Esophagus (tissue), 2 donors: ENCODE results near the gene RYR2. TPM values are rescaled to one million over a fixed set of nuclear protein-coding genes. Genes with fewer than 3 reads are reported as not detected.

ENCODE experiments used
- H3K27ac ChIP-seq, 2 donors: one replicate each; pipeline ENCODE4 v1.5.1; 2013; ENCODE audit warnings: low read depth in 2 of 2, mild to moderate bottlenecking in 2 of 2, inconsistent platforms in 1 of 2, low read length in 1 of 2, moderate library complexity in 1 of 2
- H3K27me3 ChIP-seq, 2 donors: one replicate each; pipeline ENCODE4 v1.6.1; 2013; ENCODE audit warnings: low read length in 2 of 2, control low read depth in 1 of 2, mild to moderate bottlenecking in 1 of 2; ENCODE audit not compliant: insufficient read depth in 2 of 2, control insufficient read depth in 1 of 2
- H3K36me3 ChIP-seq, 2 donors: one replicate each; pipeline ENCODE4 v1.6.1; 2013; ENCODE audit warnings: low read length in 1 of 2; ENCODE audit not compliant: control insufficient read depth in 2 of 2, insufficient read depth in 2 of 2
- H3K4me1 ChIP-seq, 2 donors: one replicate each; pipeline ENCODE4 v1.6.1; 2013; ENCODE audit warnings: low read length in 1 of 2; ENCODE audit not compliant: control insufficient read depth in 2 of 2, insufficient read depth in 2 of 2
- H3K4me3 ChIP-seq, 2 donors: one replicate each; pipeline ENCODE4 v1.5.1; 2013; ENCODE audit warnings: low read length in 2 of 2, mild to moderate bottlenecking in 2 of 2, low read depth in 1 of 2, moderate library complexity in 1 of 2
- H3K9me3 ChIP-seq, 2 donors: one replicate each; pipeline ENCODE4 v1.6.1; 2013; ENCODE audit warnings: mild to moderate bottlenecking in 2 of 2, low read depth in 1 of 2, low read length in 1 of 2, moderate library complexity in 1 of 2; ENCODE audit not compliant: control insufficient read depth in 2 of 2, insufficient read depth in 1 of 2
- WGBS, 2 donors: extraction: QIAGEN DNeasy Blood & Tissue Kit; methylation state at CpG; one replicate each; pipeline ENCODE4 v1.1.7; 2013; 5-methylcytosine and 5-hydroxymethylcytosine counted together
- polyA plus RNA-seq, 2 donors: library from polyadenylated mRNA; stranded (reverse); fragments of 200-250 nt; gene quantifications; one replicate each; pipeline ENCODE4 v1.2.3, GENCODE V29; 2013
- donor health status: healthy with polysubstance abuse.
- donor health status: Bipolar disorder and iron deficiency.

Gene RYR2
- polyA plus RNA-seq, 2 donors = 0.35 to 1.2 TPM

DNA sequence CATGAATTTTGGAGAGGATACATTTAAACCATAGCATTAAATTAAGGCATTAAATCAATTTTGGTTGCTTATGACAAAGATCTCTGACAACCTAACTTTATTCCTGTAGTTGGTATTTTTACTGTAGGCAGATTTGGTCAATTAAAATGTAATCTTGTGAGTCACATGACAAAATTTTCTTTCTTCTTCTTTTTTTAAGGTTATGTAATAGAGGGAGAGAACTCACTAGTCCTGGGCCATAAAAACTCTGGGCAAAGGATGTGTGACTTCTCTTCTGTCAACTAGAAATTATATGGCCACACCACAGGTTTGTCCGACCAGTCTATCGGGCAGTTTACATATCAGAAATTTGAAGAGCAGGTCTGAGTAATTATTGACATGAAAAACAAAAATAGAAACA lies 181.4 kb downstream of the RYR2 start:
- 94 to 95% methylated on average over 2 of the region's 2 CpGs for WGBS, 2 donors
- Histone ChIP-seq H3K36me3 (no peaks in the 10 kb centered on the region), H3K27me3 (no peaks in the 10 kb centered on the region), H3K4me3 (no peak overlapping the region), H3K4me1 (no peaks in the 10 kb centered on the region), H3K9me3 (no peaks in the 10 kb centered on the region), H3K27ac (no peak overlapping the region)

DNA sequence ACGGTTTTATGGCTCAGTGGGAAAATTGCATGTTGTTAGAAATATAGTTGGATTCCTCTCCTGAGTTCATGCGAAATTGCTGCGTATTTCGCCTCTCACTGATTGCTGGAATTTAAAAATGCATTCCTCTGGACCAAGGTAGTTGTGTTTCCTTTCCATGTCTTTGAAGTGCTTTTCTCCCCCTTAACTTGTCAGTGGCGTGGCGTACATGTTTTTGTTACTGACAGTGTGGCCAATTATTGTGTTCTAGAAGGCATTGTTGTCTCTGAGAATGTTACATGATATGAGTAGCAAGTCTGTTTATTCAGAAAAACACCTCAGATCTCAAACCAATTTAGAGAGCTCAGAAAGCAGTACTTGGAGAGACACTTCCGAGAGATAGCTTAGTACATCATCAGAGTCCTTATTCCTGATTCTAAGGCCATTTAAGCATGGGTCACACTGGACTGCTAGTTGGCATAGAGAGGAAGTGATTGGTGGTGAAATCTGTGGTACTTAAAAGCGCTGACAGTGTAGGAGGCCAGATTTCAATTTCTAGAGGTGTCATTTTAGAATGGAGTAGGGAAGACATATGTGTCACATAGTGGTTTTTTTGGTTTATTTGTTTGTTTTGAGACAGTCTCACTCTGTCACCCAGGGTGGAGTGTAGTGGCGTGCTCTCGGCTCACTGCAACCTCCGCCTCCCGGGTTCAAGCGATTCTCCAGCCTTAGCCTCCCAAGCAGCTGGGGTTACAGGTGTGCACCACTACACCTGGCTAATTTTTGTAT lies 184.4 kb downstream of the RYR2 start:
- Histone ChIP-seq H3K27me3 (no peaks in the 10 kb centered on the region), H3K4me3 (no peak overlapping the region), H3K4me1 (no peaks in the 10 kb centered on the region), H3K36me3 (no peaks in the 10 kb centered on the region), H3K9me3 (no peaks in the 10 kb centered on the region), H3K27ac (no peak overlapping the region)
- 82% methylated on average over 13 of the region's 13 CpGs for WGBS, 2 donors

DNA sequence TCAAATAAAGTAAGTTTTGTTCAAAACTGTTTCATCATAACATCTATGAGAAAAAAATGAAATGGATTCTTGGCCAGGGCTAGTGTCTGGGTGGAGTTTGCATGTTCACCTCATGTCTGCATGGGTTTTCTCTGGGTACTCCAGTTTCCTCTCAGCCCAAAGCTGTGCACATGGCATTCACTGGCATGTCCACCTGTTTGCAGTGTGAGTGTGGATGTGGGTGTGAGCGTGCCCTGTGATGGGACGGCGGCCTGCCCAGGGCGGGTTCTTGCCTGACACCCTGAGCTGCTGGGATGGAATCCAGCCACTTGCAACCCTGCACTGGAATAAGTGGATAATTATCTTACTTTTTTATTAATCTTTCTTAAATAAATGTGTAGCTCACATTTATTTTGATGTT lies 185.5 kb downstream of the RYR2 start:
- Histone ChIP-seq H3K27me3 (no peaks in the 10 kb centered on the region), H3K36me3 (no peaks in the 10 kb centered on the region), H3K27ac (no peak overlapping the region), H3K4me3 (no peak overlapping the region), H3K4me1 (no peaks in the 10 kb centered on the region), H3K9me3 (no peaks in the 10 kb centered on the region)
- WGBS, 2 donors = 82 to 88% methylated on average over 4 of the region's 4 CpGs

DNA sequence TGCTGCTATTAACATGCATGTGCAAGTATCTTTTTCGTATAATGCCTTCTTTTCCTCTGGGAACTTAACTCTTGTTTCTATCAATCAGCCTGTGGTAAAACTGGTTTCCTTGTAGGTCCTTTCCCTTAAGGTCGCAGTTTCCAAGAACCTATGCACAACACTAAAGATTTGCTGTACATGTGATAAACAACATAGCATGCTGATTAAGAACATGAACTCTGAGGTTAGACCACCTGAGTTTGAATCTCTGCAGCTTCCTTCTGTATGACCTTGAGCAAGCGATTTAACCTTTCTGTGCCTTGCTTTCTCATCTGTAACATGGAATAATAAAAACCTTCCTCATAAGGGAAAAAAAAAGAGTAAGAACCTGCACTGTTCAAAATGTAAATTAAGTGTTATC lies 186.4 kb downstream of the RYR2 start:
- no peaks in the 10 kb centered on the region for H3K4me1 ChIP-seq
- no peak overlapping the region for H3K27ac ChIP-seq
- no peaks in the 10 kb centered on the region for H3K36me3 ChIP-seq
- 68 to 69% methylated on average over 3 of the region's 3 CpGs for WGBS, 2 donors
- H3K9me3 ChIP-seq = no peaks in the 10 kb centered on the region
- no peak overlapping the region for H3K4me3 ChIP-seq
- H3K27me3 ChIP-seq = no peaks in the 10 kb centered on the region

DNA sequence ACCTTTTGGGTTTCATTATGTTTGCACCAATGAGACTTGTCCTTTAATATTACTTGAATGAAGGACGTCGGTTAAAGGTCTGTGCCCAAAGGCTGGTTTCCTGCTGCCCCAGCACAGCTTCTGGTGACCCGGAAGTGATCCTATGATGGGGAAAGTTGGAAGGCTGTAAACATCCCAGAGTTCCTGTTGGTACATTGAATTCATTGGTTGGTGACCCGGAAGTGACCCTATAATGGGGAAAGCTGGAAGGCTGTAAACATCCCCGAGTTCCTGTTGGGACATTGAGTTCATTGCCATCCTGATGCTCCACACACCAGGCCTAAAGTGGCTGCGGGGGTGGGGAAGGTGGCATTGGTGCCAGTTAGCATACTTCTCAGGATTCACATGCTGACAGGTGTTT lies 187.3 kb downstream of the RYR2 start:
- no peaks in the 10 kb centered on the region for H3K4me1 ChIP-seq
- H3K27ac ChIP-seq = no peak overlapping the region
- no peak overlapping the region for H3K4me3 ChIP-seq
- no peaks in the 10 kb centered on the region for H3K9me3 ChIP-seq
- 79 to 86% methylated on average over 6 of the region's 6 CpGs for whole genome bisulfite sequencing, 2 donors
- no peaks in the 10 kb centered on the region for H3K36me3 ChIP-seq
- no peaks in the 10 kb centered on the region for H3K27me3 ChIP-seq

DNA sequence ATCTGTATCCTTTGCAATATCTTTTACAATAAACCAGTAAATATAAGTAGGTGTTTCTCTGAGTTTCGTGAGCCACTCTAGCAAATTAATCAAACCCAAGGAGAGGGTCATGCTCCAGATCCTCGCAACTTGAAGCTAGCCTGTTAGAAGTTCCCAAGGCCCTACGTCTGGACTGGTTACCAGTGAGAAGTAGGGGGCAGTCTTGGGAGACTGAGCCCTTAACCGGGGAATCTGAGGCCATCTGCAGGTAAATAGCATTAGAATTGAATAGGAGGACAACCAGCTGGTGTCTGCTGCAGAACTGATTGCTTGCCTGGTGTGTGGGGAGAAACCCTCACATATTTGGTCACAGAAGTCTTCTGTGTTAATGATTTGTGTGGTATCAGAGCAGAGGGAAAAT lies 190.5 kb downstream of the RYR2 start:
- Histone ChIP-seq H3K4me1 (no peaks in the 10 kb centered on the region), H3K4me3 (no peak overlapping the region), H3K27ac (no peak overlapping the region), H3K27me3 (no peaks in the 10 kb centered on the region), H3K9me3 (no peaks in the 10 kb centered on the region), H3K36me3 (no peaks in the 10 kb centered on the region)
- 69 to 77% methylated on average over 4 of the region's 4 CpGs for WGBS, 2 donors

DNA sequence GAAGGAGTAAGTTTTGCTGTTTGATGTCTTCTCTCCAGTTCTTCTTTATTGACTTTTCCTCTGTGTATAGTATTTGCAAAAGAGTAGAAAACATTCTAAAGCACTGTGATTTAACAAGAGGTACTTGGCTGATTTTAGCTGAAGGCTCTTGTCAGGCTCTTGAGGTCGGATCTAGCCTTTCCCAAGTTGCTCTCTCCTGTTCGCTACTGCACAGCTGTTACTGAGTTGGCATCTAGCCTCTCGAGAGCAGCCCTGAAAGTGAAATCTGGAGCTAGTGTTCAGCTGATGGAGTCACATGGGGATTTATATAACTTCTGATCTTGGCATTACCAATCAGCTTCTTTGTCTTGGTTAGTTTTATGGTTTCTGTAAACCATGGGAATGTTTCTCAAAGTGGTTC lies 193.1 kb downstream of the RYR2 start:
- Histone ChIP-seq H3K4me1 (no peaks in the 10 kb centered on the region), H3K27ac (no peak overlapping the region), H3K4me3 (no peak overlapping the region), H3K27me3 (no peaks in the 10 kb centered on the region), H3K36me3 (no peaks in the 10 kb centered on the region), H3K9me3 (no peaks in the 10 kb centered on the region)
- whole genome bisulfite sequencing, 2 donors = 48 to 51% methylated on average over 3 of the region's 3 CpGs

DNA sequence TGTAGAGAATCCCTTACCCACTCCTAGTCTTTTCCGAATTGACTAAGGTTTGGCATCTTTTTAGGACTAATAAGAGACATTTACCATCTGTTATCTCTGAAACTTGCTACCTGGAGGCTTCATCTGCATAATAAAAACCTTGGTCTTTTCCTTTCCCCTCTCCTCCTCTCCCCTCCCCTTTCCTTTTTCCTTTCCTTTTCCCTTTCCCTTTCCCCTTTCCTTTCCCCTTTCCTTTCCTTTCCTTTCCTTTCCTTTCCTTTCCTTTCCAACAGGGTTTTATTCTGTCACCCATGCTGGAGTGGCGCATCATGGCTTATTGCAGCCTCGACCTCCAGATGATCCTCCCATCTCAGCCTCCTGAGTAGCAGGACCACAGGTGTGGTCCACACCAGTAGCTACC lies 195.7 kb downstream of the RYR2 start:
- Histone ChIP-seq H3K36me3 (no peaks in the 10 kb centered on the region), H3K4me1 (no peaks in the 10 kb centered on the region), H3K9me3 (no peaks in the 10 kb centered on the region), H3K27me3 (no peaks in the 10 kb centered on the region), H3K4me3 (no peak overlapping the region), H3K27ac (no peak overlapping the region)
- 74 to 80% methylated on average over 3 of the region's 3 CpGs for WGBS, 2 donors

DNA sequence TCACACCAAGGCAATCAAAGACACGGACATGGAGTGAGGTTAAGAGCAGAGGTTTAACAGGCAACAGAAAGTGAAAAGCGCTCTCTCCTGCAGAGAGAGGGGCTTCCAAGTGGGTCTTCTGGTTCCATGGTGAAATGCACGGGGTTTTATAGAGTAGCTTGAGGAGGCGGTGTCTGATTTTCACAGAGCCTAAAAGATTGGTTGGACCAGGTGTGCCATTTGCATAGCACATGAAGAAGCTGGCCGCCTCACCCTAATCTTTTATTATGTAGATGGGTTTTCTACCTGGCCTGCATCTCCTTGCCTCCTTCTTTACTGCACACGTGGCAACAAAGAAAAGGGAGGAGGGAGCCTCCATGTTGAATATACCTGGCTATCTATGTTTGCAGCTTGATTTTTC lies 197.3 kb downstream of the RYR2 start:
- no peaks in the 10 kb centered on the region for H3K36me3 ChIP-seq
- no peak overlapping the region for H3K4me3 ChIP-seq
- H3K4me1 ChIP-seq = no peaks in the 10 kb centered on the region
- no peak overlapping the region for H3K27ac ChIP-seq
- H3K27me3 ChIP-seq = no peaks in the 10 kb centered on the region
- H3K9me3 ChIP-seq = no peaks in the 10 kb centered on the region
- whole genome bisulfite sequencing, 2 donors = 63 to 67% methylated on average over 6 of the region's 6 CpGs

DNA sequence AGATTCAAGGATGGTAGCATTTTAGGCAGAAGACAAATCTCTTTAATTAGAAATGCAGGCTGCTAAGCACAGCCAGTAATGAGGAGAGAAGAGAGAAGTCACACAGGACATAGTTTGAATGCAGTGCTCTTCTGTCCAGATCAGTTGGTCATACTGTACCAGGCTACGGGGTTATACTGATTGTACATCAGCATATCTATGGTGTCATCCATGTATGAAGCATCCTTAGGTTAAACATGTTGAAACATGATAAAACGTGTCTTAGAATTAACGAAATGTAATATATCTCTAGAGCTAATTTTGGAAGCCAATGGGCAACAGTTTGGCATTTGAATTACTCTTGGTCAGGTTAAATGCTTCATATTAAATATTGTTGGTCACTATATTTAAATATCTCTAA lies 199.1 kb downstream of the RYR2 start:
- no peaks in the 10 kb centered on the region for H3K27me3 ChIP-seq
- WGBS, 2 donors = 79% methylated on average over 3 of the region's 3 CpGs
- no peaks in the 10 kb centered on the region for H3K4me1 ChIP-seq

More for the DNA sequence above, 199.1 kb downstream of the RYR2 start:
- Histone ChIP-seq H3K36me3 (no peaks in the 10 kb centered on the region), H3K4me3 (no peak overlapping the region), H3K27ac (no peak overlapping the region), H3K9me3 (no peaks in the 10 kb centered on the region)
